Stimulated activated CD8-positive, alpha-beta memory T cell treated with anti-CD3 and anti-CD28 coated beads, Interleukin-7, amount 100 ng/mL, for 48 hours (primary cell): ENCODE data around the gene CD274.
"Not testable (repeated sequence)": the region's sequence is repeated elsewhere in the genome, so short reads cannot be mapped to it uniquely, and the experiment has no call there.

Source experiments
- DNase-seq, 2 donors: peaks; one replicate each; pipeline ENCODE4 v3.0.0-alpha.2; 2020; ENCODE audit warnings: low read depth in 1 of 2; ENCODE audit errors: extremely low read depth in 1 of 2

The CD274 gene

GRCh38 chr9:5450359-5451091 lies at the start of gene CD274:
Gene CD274 (plus strand): TSS chr9:5450542. CDS start chr9:5456114, 5,572 bp downstream.
- DNase-seq: peak; percentile 81 to 83

GRCh38 chr9:5402217-5402616 lies 48.1 kb upstream of the CD274 start:
- no peak for DNase-seq

GRCh38 chr9:5408596-5408995 lies 41.7 kb upstream of the CD274 start:
- no peak for DNase-seq

GRCh38 chr9:5416953-5417352 lies 33.4 kb upstream of the CD274 start:
- DNase-seq: no peak

- DNase-seq: no peak
Measured at GRCh38 chr9:5418481-5418880, 31.9 kb upstream of the CD274 start.

GRCh38 chr9:5419987-5420386 lies 30.4 kb upstream of the CD274 start:
- DNase-seq: no peak

GRCh38 chr9:5421163-5421562 lies 29.2 kb upstream of the CD274 start:
- no peak for DNase-seq

GRCh38 chr9:5422276-5422675 lies 28.1 kb upstream of the CD274 start:
- DNase-seq: no peak

GRCh38 chr9:5425006-5425628 lies 25.2 kb upstream of the CD274 start:
- no peak for DNase-seq

GRCh38 chr9:5427005-5427404 lies 23.3 kb upstream of the CD274 start:
- no peak for DNase-seq

GRCh38 chr9:5428172-5428571 lies 22.2 kb upstream of the CD274 start:
- no peak for DNase-seq

GRCh38 chr9:5428794-5429528 lies 21.4 kb upstream of the CD274 start:
- no peak for DNase-seq

- DNase-seq: no peak
Measured at GRCh38 chr9:5429873-5430564, 20.3 kb upstream of the CD274 start.

- DNase-seq: no peak
Measured at GRCh38 chr9:5430912-5431311, 19.4 kb upstream of the CD274 start.

- DNase-seq: not testable (repeated sequence)
Measured at GRCh38 chr9:5432890-5433289, 17.5 kb upstream of the CD274 start.

GRCh38 chr9:5433328-5433727 lies 17.0 kb upstream of the CD274 start:
- DNase-seq: not testable (repeated sequence)

- DNase-seq: not testable (repeated sequence)
Measured at GRCh38 chr9:5433841-5434810, 16.2 kb upstream of the CD274 start.

GRCh38 chr9:5435912-5436311 lies 14.4 kb upstream of the CD274 start:
- no peak for DNase-seq

GRCh38 chr9:5436441-5436840 lies 13.9 kb upstream of the CD274 start:
- DNase-seq: no peak
